ENCODE measurements around the gene CTBP1.
A peak's percentile ranks its signal among the peaks of the same experiment; 100 is the strongest.

The CTBP1 gene

GRCh38 chr4:1169171-1169671 lies 79.7 kb downstream of the CTBP1 start:
- H3K9me3 ChIP-seq (ENCODE audit: insufficient read depth, low read depth, low read length) = no peaks in the 10 kb centered on the region
- H3K36me3 ChIP-seq (ENCODE audit: insufficient read depth, low read length) = peaks cover 5% of the 10 kb centered on the region; the same call in 1 of the 2 replicates
- H3K79me2 ChIP-seq (ENCODE audit: insufficient read depth, low read length) = no peaks in the 10 kb centered on the region
- no peaks in the 10 kb centered on the region for H3K9me2 ChIP-seq (replicated peaks; ENCODE audit: low read depth, low read length)
- H2AFZ ChIP-seq (ENCODE audit: low read length) = no peak overlapping the region
- no peak overlapping the region for H3K9ac ChIP-seq (ENCODE audit: low read depth, low read length, poor library complexity, severe bottlenecking)
- no peaks in the 10 kb centered on the region for H4K20me1 ChIP-seq (ENCODE audit: insufficient read depth, low read length, poor library complexity, severe bottlenecking)
- H3F3A ChIP-seq (ENCODE audit: low read depth) = no peaks in the 10 kb centered on the region
- no peaks in the 10 kb centered on the region for H3K27me3 ChIP-seq (ENCODE audit: insufficient read depth, low read length, poor library complexity, severe bottlenecking)
- TF ChIP-seq, protein P1, sequence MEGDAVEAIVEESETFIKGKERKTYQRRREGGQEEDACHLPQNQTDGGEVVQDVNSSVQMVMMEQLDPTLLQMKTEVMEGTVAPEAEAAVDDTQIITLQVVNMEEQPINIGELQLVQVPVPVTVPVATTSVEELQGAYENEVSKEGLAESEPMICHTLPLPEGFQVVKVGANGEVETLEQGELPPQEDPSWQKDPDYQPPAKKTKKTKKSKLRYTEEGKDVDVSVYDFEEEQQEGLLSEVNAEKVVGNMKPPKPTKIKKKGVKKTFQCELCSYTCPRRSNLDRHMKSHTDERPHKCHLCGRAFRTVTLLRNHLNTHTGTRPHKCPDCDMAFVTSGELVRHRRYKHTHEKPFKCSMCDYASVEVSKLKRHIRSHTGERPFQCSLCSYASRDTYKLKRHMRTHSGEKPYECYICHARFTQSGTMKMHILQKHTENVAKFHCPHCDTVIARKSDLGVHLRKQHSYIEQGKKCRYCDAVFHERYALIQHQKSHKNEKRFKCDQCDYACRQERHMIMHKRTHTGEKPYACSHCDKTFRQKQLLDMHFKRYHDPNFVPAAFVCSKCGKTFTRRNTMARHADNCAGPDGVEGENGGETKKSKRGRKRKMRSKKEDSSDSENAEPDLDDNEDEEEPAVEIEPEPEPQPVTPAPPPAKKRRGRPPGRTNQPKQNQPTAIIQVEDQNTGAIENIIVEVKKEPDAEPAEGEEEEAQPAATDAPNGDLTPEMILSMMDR (conservative IDR thresholded peaks at IDR 0.05; ENCODE audit: low read length) = no peak
- no peak for TF ChIP-seq EZH2phosphoT487 (IDR thresholded peaks at IDR 0.05; ENCODE audit: borderline replicate concordance)
- H3K4me3 ChIP-seq (ENCODE audit: low read length, poor library complexity, severe bottlenecking) = no peak overlapping the region
- no peak overlapping the region for H3K4me2 ChIP-seq (ENCODE audit: low read depth, low read length, poor library complexity, severe bottlenecking)
- peaks cover 10% of the 10 kb centered on the region for H3K4me1 ChIP-seq (ENCODE audit: insufficient read depth, low read length, poor library complexity, severe bottlenecking)

- peak overlapping the region; percentile 88 for H3K4me2 ChIP-seq (ENCODE audit: low read depth, low read length, poor library complexity, severe bottlenecking)
- H3K79me2 ChIP-seq (ENCODE audit: insufficient read depth, low read length) = no peaks in the 10 kb centered on the region
- H3K9me2 ChIP-seq (replicated peaks; ENCODE audit: low read depth, low read length) = no peaks in the 10 kb centered on the region
- H3K4me3 ChIP-seq (ENCODE audit: low read length, poor library complexity, severe bottlenecking) = no peak overlapping the region
- no peaks in the 10 kb centered on the region for H3K27me3 ChIP-seq (ENCODE audit: insufficient read depth, low read length, poor library complexity, severe bottlenecking)
- no peaks in the 10 kb centered on the region for H3K9me3 ChIP-seq (ENCODE audit: insufficient read depth, low read depth, low read length)
- H3K4me1 ChIP-seq (ENCODE audit: insufficient read depth, low read length, poor library complexity, severe bottlenecking) = peaks cover 10% of the 10 kb centered on the region
- no peak for TF ChIP-seq EZH2phosphoT487 (IDR thresholded peaks at IDR 0.05; ENCODE audit: borderline replicate concordance)
- TF ChIP-seq, protein P1 (conservative IDR thresholded peaks at IDR 0.05; ENCODE audit: low read length) = no peak
- H4K20me1 ChIP-seq (ENCODE audit: insufficient read depth, low read length, poor library complexity, severe bottlenecking) = no peaks in the 10 kb centered on the region
- peaks cover 5% of the 10 kb centered on the region; the same call in 1 of the 2 replicates for H3K36me3 ChIP-seq (ENCODE audit: insufficient read depth, low read length)
- no peaks in the 10 kb centered on the region for H3F3A ChIP-seq (ENCODE audit: low read depth)
- H2AFZ ChIP-seq (ENCODE audit: low read length) = no peak overlapping the region
- H3K9ac ChIP-seq (ENCODE audit: low read depth, low read length, poor library complexity, severe bottlenecking) = peak overlapping the region; percentile 75
Measured at GRCh38 chr4:1168191-1169101, 80.5 kb downstream of the CTBP1 start.

DNA sequence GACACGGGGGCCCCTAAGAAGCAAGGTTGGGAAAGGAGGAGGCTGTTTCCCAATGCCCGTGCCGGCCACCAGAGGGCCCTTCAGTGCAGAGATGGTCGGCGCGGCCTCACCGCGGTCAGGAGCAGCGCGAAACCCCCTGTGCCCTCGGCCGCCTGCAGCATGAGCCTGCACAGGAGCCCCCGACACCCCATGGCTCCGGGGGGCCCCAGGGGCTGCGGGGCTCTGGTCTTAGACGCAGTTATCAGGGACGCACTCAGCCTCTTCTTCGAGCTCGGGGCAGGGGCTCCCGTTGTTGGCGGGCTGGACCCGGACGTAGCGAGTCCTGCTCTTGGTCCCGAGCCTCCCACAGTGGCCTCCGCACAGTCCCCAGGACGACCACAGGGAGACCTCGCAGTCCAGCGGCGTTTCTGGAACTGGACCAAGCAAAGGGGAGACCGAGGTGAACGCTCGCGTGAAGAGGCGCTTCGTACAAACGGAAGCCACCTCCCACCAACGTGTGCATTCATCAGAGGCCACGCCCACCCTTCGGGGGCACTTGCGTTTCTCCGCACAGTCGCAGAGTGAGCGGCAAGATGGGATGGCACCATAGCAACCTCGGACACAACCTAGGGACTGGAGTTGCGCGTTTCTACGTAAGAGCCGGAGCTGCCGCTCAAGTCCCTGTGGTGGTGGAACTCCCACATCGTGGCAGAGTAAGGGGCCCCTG lies 81.5 kb downstream of the CTBP1 start:
- H4K20me1 ChIP-seq (ENCODE audit: insufficient read depth, low read length, poor library complexity, severe bottlenecking) = no peaks in the 10 kb centered on the region
- peak overlapping the region; percentile 75 for H3K9ac ChIP-seq (ENCODE audit: low read depth, low read length, poor library complexity, severe bottlenecking)
- no peaks in the 10 kb centered on the region for H3F3A ChIP-seq (ENCODE audit: low read depth)
- no peaks in the 10 kb centered on the region for H3K9me3 ChIP-seq (ENCODE audit: insufficient read depth, low read depth, low read length)
- peaks cover 5% of the 10 kb centered on the region; the same call in 1 of the 2 replicates for H3K36me3 ChIP-seq (ENCODE audit: insufficient read depth, low read length)
- peak overlapping the region; percentile 92 for H2AFZ ChIP-seq (ENCODE audit: low read length)
- H3K4me3 ChIP-seq (ENCODE audit: low read length, poor library complexity, severe bottlenecking) = peak overlapping the region; percentile 77
- peaks cover 10% of the 10 kb centered on the region for H3K4me1 ChIP-seq (ENCODE audit: insufficient read depth, low read length, poor library complexity, severe bottlenecking)
- peak overlapping the region; percentile 88 for H3K4me2 ChIP-seq (ENCODE audit: low read depth, low read length, poor library complexity, severe bottlenecking)
- no peaks in the 10 kb centered on the region for H3K79me2 ChIP-seq (ENCODE audit: insufficient read depth, low read length)
- TF ChIP-seq, protein P1 (conservative IDR thresholded peaks at IDR 0.05; ENCODE audit: low read length) = peak; percentile 77
- TF ChIP-seq EZH2phosphoT487 (IDR thresholded peaks at IDR 0.05; ENCODE audit: borderline replicate concordance) = no peak
- no peaks in the 10 kb centered on the region for H3K27me3 ChIP-seq (ENCODE audit: insufficient read depth, low read length, poor library complexity, severe bottlenecking)
- no peaks in the 10 kb centered on the region for H3K9me2 ChIP-seq (replicated peaks; ENCODE audit: low read depth, low read length)
